Left colon (tissue), 2 donors: ENCODE data around the gene CTDSP1. TPM values are rescaled to one million over a fixed set of nuclear protein-coding genes. Genes with fewer than 3 reads are reported as not detected.

ENCODE experiments used
- ATAC-seq: fragments of 200-7000 bp; cut with Tn5 transposase; one replicate; pipeline ENCODE4 v1.9.1; 2020; ENCODE audit warnings: mild to moderate bottlenecking, moderate library complexity
- DNase-seq, 2 donors: peaks; one replicate each; pipeline ENCODE4 v3.0.0-alpha.2; 2020
- intact Hi-C, 2 donors: fragments of 100-400 bp; cut with DNase I in 1 of 2; cut with micrococcal nuclease in 1 of 2; formaldehyde crosslinking; loops; one replicate each; pipeline versions ENCODE4 v1.11.2 to v1.14.0; 2022; cut with DNase I, micrococcal nuclease
- total RNA-seq, 2 donors: library from RNA; stranded (reverse); fragmentation: NEBNext Ultra II Directional; extraction: Animal tissue kit (Norgen Biotek cat#: 25700); gene quantifications; one replicate each; pipeline ENCODE4 v1.2.1, GENCODE V29; 2021
- donor health status: DM: no; HTN: no; CAD: no.
- donor health status: DM: yes; HTN: yes; CAD: no.

The CTDSP1 gene
- total RNA-seq, 2 donors from 2014 or later: 153 to 176 TPM

GRCh38 chr2:218378053-218378452 is 21.6 kb upstream of the CTDSP1 start:
- intact Hi-C loops: no loop called here
- ATAC-seq (no peak), DNase-seq (no peak)

GRCh38 chr2:218381916-218382366 is 17.7 kb upstream of the CTDSP1 start, which contains the start of gene SLC11A1:
Gene SLC11A1 (plus strand): TSS chr2:218382273. CDS start chr2:218382369, 96 bp downstream.
- DNase-seq: peak in 1 of 2 donors; percentile 49

GRCh38 chr2:218382785-218383184 is 16.9 kb upstream of the CTDSP1 start:
- DNase-seq (no peak), ATAC-seq (no peak)
- intact Hi-C loops: no loop called here

More at GRCh38 chr2:218381916-218382366, 17.7 kb upstream of the CTDSP1 start, which contains the start of gene SLC11A1:
- intact Hi-C loops: no loop called here
- peak; percentile 24 for ATAC-seq

GRCh38 chr2:218383892-218384519 is 15.7 kb upstream of the CTDSP1 start:
- no peak for DNase-seq
- intact Hi-C loops: no loop called here
- ATAC-seq: no peak

GRCh38 chr2:218384975-218385374 is 14.7 kb upstream of the CTDSP1 start:
- intact Hi-C loops: no loop called here
- DNase-seq (no peak), ATAC-seq (no peak)

- DNase-seq (no peak), ATAC-seq (no peak)
- intact Hi-C loops: no loop called here
These were observed 12.9 kb upstream of the CTDSP1 start for GRCh38 chr2:218386505-218387368.

- peak; percentile 78 to 81 for DNase-seq
- ATAC-seq: peak; percentile 88
- intact Hi-C loops: no loop called here
These were observed 12.1 kb upstream of the CTDSP1 start for GRCh38 chr2:218387369-218388194.

- ATAC-seq (no peak), DNase-seq (no peak)
- intact Hi-C loops: no loop called here
These were observed 10.1 kb upstream of the CTDSP1 start for GRCh38 chr2:218389333-218390150.

GRCh38 chr2:218391202-218391601 is 8.5 kb upstream of the CTDSP1 start:
- no peak for ATAC-seq
- DNase-seq: no peak
- intact Hi-C loops: no loop called here

- no peak for ATAC-seq
- intact Hi-C loops: no loop called here
- no peak for DNase-seq
These were observed 7.2 kb upstream of the CTDSP1 start for GRCh38 chr2:218392459-218392858.

- no peak for DNase-seq
- no peak for ATAC-seq
- intact Hi-C loops: no loop called here
These were observed 6.7 kb upstream of the CTDSP1 start for GRCh38 chr2:218392891-218393462.

- ATAC-seq (no peak), DNase-seq (peak in 1 of 2 donors; percentile 68)
- intact Hi-C loops: no loop called here
These were observed 5.8 kb upstream of the CTDSP1 start for GRCh38 chr2:218393750-218394290.

- no peak for ATAC-seq
- intact Hi-C loops: loop anchor here in 1 of 2 donors (5.0 kb wide), 1 partner anchor 92 kb away; no protein-coding TSS in a partner anchor
- peak; percentile 32 to 49 for DNase-seq
These were observed 5.2 kb upstream of the CTDSP1 start for GRCh38 chr2:218394298-218395089.

GRCh38 chr2:218395090-218395444 is 4.6 kb upstream of the CTDSP1 start:
- intact Hi-C loops: loop anchor here in 1 of 2 donors (5.0 kb wide), 1 partner anchor 93 kb away; no protein-coding TSS in a partner anchor
- DNase-seq: no peak
- ATAC-seq: no peak

- DNase-seq (peak; percentile 61 to 68), ATAC-seq (no peak)
- intact Hi-C loops: loop anchor here in 1 of 2 donors (5.0 kb wide), 1 partner anchor 93 kb away; no protein-coding TSS in a partner anchor
These were observed 4.2 kb upstream of the CTDSP1 start for GRCh38 chr2:218395456-218395825.

GRCh38 chr2:218395826-218396687 is 3.6 kb upstream of the CTDSP1 start:
- DNase-seq (peak; percentile 93 to 95), ATAC-seq (peak; percentile 55)
- intact Hi-C loops: loop anchor here in 1 of 2 donors (5.0 kb wide), 1 partner anchor 94 kb away; no protein-coding TSS in a partner anchor
